ENCODE measurements around the gene APCS. TPM values are rescaled to one million over a fixed set of nuclear protein-coding genes. Genes with fewer than 3 reads are reported as not detected.

APCS gene
- total and polyA plus RNA-seq, 2 of the 8 experiments (the other 6 are each of a cell fraction or from before 2014, with no cell fraction given), result not detected

GRCh38 chr1:159612211-159612885 is 24.7 kb downstream of the APCS start:
- TF ChIP-seq KDM4A (IDR thresholded peaks at IDR 0.05; ENCODE audit: low read depth, low read length, severe bottlenecking) (no peak), CTBP2 (IDR thresholded peaks at IDR 0.05; ENCODE audit: borderline replicate concordance, insufficient read depth, insufficient read length, low read length) (no peak), SIX5 (IDR thresholded peaks at IDR 0.05; ENCODE audit: low read depth, low read length) (no peak), EP300 (IDR thresholded peaks at IDR 0.05; ENCODE audit: borderline replicate concordance in 1 of 2, low read depth in 2 of 2, low read length in 2 of 2) (no peak), PHF8 (conservative IDR thresholded peaks at IDR 0.05; ENCODE audit: low read depth, low read length) (no peak), TAF7 (optimal IDR thresholded peaks at IDR 0.05; ENCODE audit: borderline replicate concordance, low read depth, low read length) (no peak), BRCA1 (IDR thresholded peaks at IDR 0.05; ENCODE audit: low read depth, low read length) (no peak), TCF12 (IDR thresholded peaks at IDR 0.05; ENCODE audit: low read depth, low read length) (no peak), NRF1 (IDR thresholded peaks at IDR 0.05; ENCODE audit: low read depth, low read length) (no peak)

More at GRCh38 chr1:159612211-159612885, 24.7 kb downstream of the APCS start:
- Histone ChIP-seq H2BK20ac (ENCODE audit: low read length) (no peak overlapping the region), H4K20me1 (replicated peaks in 1 of 2; ENCODE audit: control insufficient read depth in 1 of 2, insufficient read depth in 2 of 2, low read length in 2 of 2) (no peaks in the 10 kb centered on the region), H2BK15ac (ENCODE audit: low read length) (no peak overlapping the region), H3K9me3 (ENCODE audit: insufficient read depth in 2 of 2, low read depth in 1 of 2, low read length in 1 of 2) (peaks cover 50 to 63% of the 10 kb centered on the region in 2 experiments), H3K9ac (replicated peaks in 1 of 4; ENCODE audit: extremely low read depth in 1 of 4, low read depth in 3 of 4, low read length in 3 of 4) (no peak overlapping the region), H3K36me3 (ENCODE audit: control insufficient read depth in 2 of 4, insufficient read depth in 4 of 4, low read length in 3 of 4) (no peaks in the 10 kb centered on the region), H3K23ac (ENCODE audit: insufficient read length) (no peak overlapping the region), H3K56ac (replicated peaks; ENCODE audit: insufficient read length, low read depth, low read length) (no peak overlapping the region), H4K8ac (ENCODE audit: extremely low read depth, insufficient read depth, low read length) (no peak overlapping the region), H2BK120ac (replicated peaks; ENCODE audit: low read depth, low read length) (no peak overlapping the region), H3K14ac (ENCODE audit: insufficient read length) (no peak overlapping the region), H2BK12ac (ENCODE audit: low read depth, low read length) (no peak overlapping the region), H3K4me3 (ENCODE audit: extremely low read depth in 1 of 4, insufficient read depth in 2 of 4, low read depth in 3 of 4, low read length in 4 of 4) (no peak overlapping the region), H3K4me2 (ENCODE audit: insufficient read depth in 1 of 2, low read depth in 2 of 2, low read length in 2 of 2) (no peak overlapping the region), H2AK5ac (ENCODE audit: low read depth, low read length) (no peak overlapping the region), H3K18ac (ENCODE audit: extremely low read depth, low read length) (no peak overlapping the region), H2AFZ (ENCODE audit: low read length) (no peak overlapping the region), H3K27me3 (replicated peaks in 1 of 4; ENCODE audit: control insufficient read depth in 3 of 4, extremely low read depth in 1 of 4, insufficient read depth in 3 of 4, low read length in 3 of 4) (no peaks in the 10 kb centered on the region), H3K79me1 (ENCODE audit: low read depth, low read length) (no peaks in the 10 kb centered on the region), H2BK5ac (ENCODE audit: low read depth, low read length) (no peak overlapping the region), H3K4me1 (replicated peaks in 1 of 4; ENCODE audit: control insufficient read depth in 3 of 4, insufficient read depth in 4 of 4, low read length in 3 of 4) (no peaks in the 10 kb centered on the region), H3K27ac (ENCODE audit: low read depth, low read length) (no peak overlapping the region), H4K5ac (ENCODE audit: insufficient read length, low read depth, low read length) (no peak overlapping the region), H3K4ac (replicated peaks; ENCODE audit: insufficient read length, low read depth, low read length) (no peak overlapping the region), H3K79me2 (ENCODE audit: control insufficient read depth in 1 of 2, insufficient read depth in 2 of 2, low read length in 2 of 2) (no peaks in the 10 kb centered on the region), H4K91ac (replicated peaks; ENCODE audit: insufficient read length, low read length) (no peak overlapping the region), H3K23me2 (ENCODE audit: low read depth, low read length) (no peaks in the 10 kb centered on the region)
- ChIA-PET CTCF (ENCODE audit: partially characterized antibody) (no interaction called here), POLR2A (ENCODE audit: partially characterized antibody) (no interaction called here)
- 68% methylated on average over 8 of the region's 8 CpGs; no CpG with 5 or more reads in 1 of the 2 experiments for WGBS, 2 experiments (ENCODE audit: extremely low coverage in 1 of 2, insufficient coverage in 1 of 2, insufficient read length in 1 of 2, insufficient replicate concordance in 2 of 2, low coverage in 1 of 2, low lambda C conversion rate in 2 of 2, missing lambda C conversion rate in 1 of 2)
- no peak for FAIRE-seq
- DNase-seq (ENCODE audit: low read depth in 1 of 2, low spot score in 2 of 2), result no peak

Data from H1 (cell line).